GM12878 (cell line): ENCODE data around the gene RGS11. TPM values are rescaled to one million over a fixed set of nuclear protein-coding genes. Genes with fewer than 3 reads are reported as not detected.

ENCODE experiments used
- ATAC-seq: fragments of 200-7000 bp; cut with Tn5 transposase; 3 replicates; pipeline ENCODE4 v1.9.1; 2020; ENCODE audit warnings: mild to moderate bottlenecking, moderate library complexity
- BruUV-seq: library from RNA; stranded (reverse); fragments of 400-500 nt; replicated peaks from 2 replicates; lab custom pipeline; 2021; lab: Mats Ljungman, UMichigan
- CTCF ChIA-PET: fragments of 300-600 bp; sonication (Branson Sonifier 250); formaldehyde crosslinking; extraction: SDS; loops from one replicate; lab custom pipeline; 2021; ENCODE audit warnings: inconsistent platforms; lab: Yijun Ruan, JAX
- POLR2A ChIA-PET: fragments of 350-600 bp; formaldehyde crosslinking; extraction: SDS; loops from one replicate; lab custom pipeline; 2021; ENCODE audit warnings: inconsistent platforms; lab: Charles Lee
- RAD21 ChIA-PET: fragments of 300-600 bp; sonication (Branson Sonifier 250); formaldehyde crosslinking; loops from one replicate; lab custom pipeline; 2023; ENCODE audit warnings: antibody characterized with exemption; ENCODE audit not compliant: unreplicated experiment; lab: Charles Lee
- SMC1A ChIA-PET: fragments of 300-600 bp; sonication (Branson Sonifier 250); formaldehyde crosslinking; loops from one replicate; lab custom pipeline; 2023; ENCODE audit not compliant: unreplicated experiment, uncharacterized antibody; lab: Charles Lee
- DNase-seq: peaks from one replicate; pipeline ENCODE4 v3.0.0-alpha.2; 2011; ENCODE audit warnings: low read depth, low spot score
- FAIRE-seq: peaks from 3 replicates; lab custom pipeline; 2011; peaks lifted over from hg19 to GRCh38; lab: Jason Lieb, UNC
- H2AFZ ChIP-seq: 2 replicates; pipeline ENCODE4 v1.6.0; 2011; ENCODE audit warnings: low read depth, low read length, control low read depth; ENCODE audit not compliant: control insufficient read depth
- H3K27ac ChIP-seq: 2 replicates; pipeline ENCODE4 v1.5.1; 2011; ENCODE audit warnings: control low read depth; ENCODE audit not compliant: control insufficient read depth, insufficient read depth
- H3K27me3 ChIP-seq, 2 experiments: replicated peaks in 1 of 2; 2 replicates each; pipeline versions ENCODE4 v1.6.0 to v1.6.1; 2011; ENCODE audit warnings: low read length in 1 of 2; ENCODE audit not compliant: control insufficient read depth in 2 of 2, insufficient read depth in 2 of 2
- H3K36me3 ChIP-seq, 2 experiments: 2 replicates each; pipeline ENCODE4 v1.5.1; 2011; ENCODE audit warnings: low read length in 1 of 2; ENCODE audit not compliant: control insufficient read depth in 2 of 2, insufficient read depth in 2 of 2
- H3K4me1 ChIP-seq: 2 replicates; pipeline ENCODE4 v1.6.1; 2011; ENCODE audit warnings: mild to moderate bottlenecking, low read length, moderate library complexity, mixed read lengths; ENCODE audit not compliant: control insufficient read depth, insufficient read depth
- H3K4me2 ChIP-seq: 2 replicates; pipeline ENCODE4 v1.6.0; 2011; ENCODE audit warnings: control low read depth; ENCODE audit not compliant: control insufficient read depth, insufficient read depth
- H3K4me3 ChIP-seq: fragments of 200-600 bp; sonication (generic); 2 replicates; pipeline ENCODE4 v1.5.1; 2016
- H3K79me2 ChIP-seq: 2 replicates; pipeline ENCODE4 v1.6.0; 2011; ENCODE audit warnings: low read length; ENCODE audit not compliant: control insufficient read depth, insufficient read depth
- H3K9ac ChIP-seq: 2 replicates; pipeline ENCODE4 v1.8.0; 2011; ENCODE audit warnings: low read length, control low read depth, mixed read lengths; ENCODE audit not compliant: control insufficient read depth, insufficient read depth
- H3K9me3 ChIP-seq: replicated peaks from 3 replicates; pipeline ENCODE4 v1.5.1; 2011; ENCODE audit warnings: mild to moderate bottlenecking, low read length; ENCODE audit not compliant: control insufficient read depth, insufficient read depth
- H4K20me1 ChIP-seq: 2 replicates; pipeline ENCODE4 v1.6.0; 2011; ENCODE audit not compliant: control insufficient read depth, insufficient read depth
- ATF2 ChIP-seq: IDR thresholded peaks from 2 replicates; pipeline ENCODE4 v1.6.1; 2012; ENCODE audit warnings: low read length, inconsistent platforms
- BCL11A ChIP-seq: IDR thresholded peaks from 2 replicates; pipeline ENCODE4 v1.6.1; 2011; ENCODE audit warnings: low read depth, low read length
- CEBPB ChIP-seq, 2 experiments: fragments of 150-350 bp in 1 of 2; IDR thresholded peaks; 2 replicates each; pipeline ENCODE4 v1.6.1; 2012 to 2014; ENCODE audit warnings: low read depth in 2 of 2, low read length in 2 of 2, borderline replicate concordance in 1 of 2, inconsistent platforms in 1 of 2
- CUX1 ChIP-seq: IDR thresholded peaks from 2 replicates; pipeline ENCODE4 v1.6.1; 2012; ENCODE audit warnings: improper control_type of control experiment, low read depth, low read length; ENCODE audit not compliant: insufficient replicate concordance
- GATAD2B ChIP-seq: fragments of 450-650 bp; conservative IDR thresholded peaks from 2 replicates; pipeline ENCODE4 v1.6.1; 2017; ENCODE audit warnings: low read depth, mild to moderate bottlenecking, moderate library complexity
- HSF1 ChIP-seq: fragments of 150-350 bp; IDR thresholded peaks from 2 replicates; pipeline ENCODE4 v1.6.1; 2014; ENCODE audit warnings: mild to moderate bottlenecking, low read depth, low read length
- IRF3 ChIP-seq: fragments of 450-650 bp; IDR thresholded peaks from 2 replicates; pipeline ENCODE4 v1.6.1; 2014; ENCODE audit warnings: mild to moderate bottlenecking
- NFIC ChIP-seq: IDR thresholded peaks from 2 replicates; pipeline ENCODE4 v1.6.1; 2012; ENCODE audit warnings: low read depth, mild to moderate bottlenecking, inconsistent platforms, low read length, moderate library complexity
- POLR2AphosphoS2 ChIP-seq: IDR thresholded peaks from 2 replicates; pipeline ENCODE4 v1.6.1; 2011; ENCODE audit warnings: low read depth, mild to moderate bottlenecking, low read length, improper control_type of control experiment, moderate library complexity
- USF1 ChIP-seq: IDR thresholded peaks from 2 replicates; pipeline ENCODE4 v1.6.1; 2011; ENCODE audit warnings: borderline replicate concordance, low read depth, mild to moderate bottlenecking, moderate library complexity, mixed read lengths, low read length; ENCODE audit not compliant: insufficient read depth; ENCODE audit errors: extremely low read length
- WGBS: methylation state at CpG from one replicate; pipeline ENCODE4 v1.1.6; 2016; ENCODE audit warnings: low lambda C conversion rate; ENCODE audit not compliant: insufficient replicate concordance, insufficient coverage; ENCODE audit errors: missing lambda C conversion rate; 5-methylcytosine and 5-hydroxymethylcytosine counted together
- in situ Hi-C: fragments of 300-500 bp; cut with MboI; formaldehyde crosslinking; loops from 9 replicates; pipeline ENCODE4 v1.14.3; 2018; ENCODE audit warnings: mixed read lengths
- intact Hi-C: fragments of 100-400 bp; cut with micrococcal nuclease; formaldehyde crosslinking; loops from one replicate; pipeline ENCODE4 v1.14.2; 2022; ENCODE audit not compliant: unreplicated experiment
- polyA plus RNA-seq, 11 experiments: library from polyadenylated mRNA; depleted of rRNA in 4 of 11; unstranded in 6 of 11; stranded (reverse) in 5 of 11; fragments of >200 nt; fragmentation: Nextera tagmentation in 4 of 11; fragmentation: Illumina TruSeq in 1 of 11; extraction: Ambion mirVana in 4 of 11; extraction: Trizol in 1 of 11; gene quantifications; 1 replicate in 1 of 11; 2 replicates in 10 of 11; pipeline versions ENCODE4 v1.2.1 to v1.2.3, GENCODE V29; 2011 to 2016; ENCODE audit warnings: inconsistent platforms in 2 of 11, missing spikeins in 2 of 11, low read depth in 1 of 11
- total RNA-seq, 4 experiments: library from RNA; depleted of rRNA in 3 of 4; stranded (reverse); fragments of >200 nt in 3 of 4; fragmentation: Illumina TruSeq in 1 of 4; extraction: Trizol in 1 of 4; gene quantifications; 2 replicates each; pipeline versions ENCODE4 v1.2.1 to v1.2.3, GENCODE V29; 2013 to 2021

RGS11 gene
- total and polyA plus RNA-seq, 10 of the 15 experiments (the other 5 are each of a cell fraction or from before 2014, with no cell fraction given) = 0.04 TPM; not detected in 9

- ChIA-PET CTCF (interaction anchor here (1.5 to 2.0 kb wide), 2 partner anchors 9 to 13 kb away, joined by 4 to 7 read pairs; no protein-coding TSS in a partner anchor), POLR2A (interaction anchor here (1.6 to 2.0 kb wide), 2 partner anchors 12 to 109 kb away, joined by 10 to 11 read pairs; partner anchors contain the start of gene LUC7L), RAD21 (interaction anchor here (1.4 kb wide), 1 partner anchor 109 kb away, joined by 5 read pairs; no protein-coding TSS in a partner anchor), SMC1A (interaction anchor here (0.7 to 2.1 kb wide), 4 partner anchors 9 to 29 kb away, joined by 3 to 10 read pairs (median 6); partner anchors contain the start of gene LUC7L)
- Histone ChIP-seq H3K79me2 (peaks cover 1% of the 10 kb centered on the region), H3K36me3 (no peaks in the 10 kb centered on the region; a peak in 1 of 4 replicates), H3K4me2 (peak overlapping the region; percentile 30; the same call in 1 of the 2 replicates), H4K20me1 (no peaks in the 10 kb centered on the region), H2AFZ (no peak overlapping the region), H3K27me3 (no peaks in the 10 kb centered on the region), H3K27ac (no peak overlapping the region; the same call in 1 of the 2 replicates), H3K9ac (no peak overlapping the region), H3K9me3 (no peaks in the 10 kb centered on the region), H3K4me1 (peaks cover 23% of the 10 kb centered on the region), H3K4me3 (no peak overlapping the region)
- in situ Hi-C loops = no loop called here
- WGBS = 93% methylated on average over 8 of the region's 8 CpGs
- ATAC-seq = no peak
- BruUV-seq = no TSS peak
- intact Hi-C loops = no loop called here
- no peak for FAIRE-seq
- DNase-seq = no peak
- TF ChIP-seq HSF1 = no peak
- TF ChIP-seq POLR2AphosphoS2 = no peak
- no peak for TF ChIP-seq BCL11A
- no peak for TF ChIP-seq CEBPB (IDR thresholded peaks at IDR 0.05; ENCODE audit: borderline replicate concordance in 1 of 2, low read depth in 2 of 2, low read length in 2 of 2)
- TF ChIP-seq GATAD2B = no peak
- no peak for TF ChIP-seq USF1
- no peak for TF ChIP-seq CUX1
- no peak for TF ChIP-seq IRF3
- no peak for TF ChIP-seq NFIC
- no peak for TF ChIP-seq ATF2
These were observed 35.2 kb downstream of the RGS11 start for GRCh38 chr16:240559-240958.
